ENCODE data around the gene SPRR2G.
"Not testable (repeated sequence)": the region's sequence is repeated elsewhere in the genome, so short reads cannot be mapped to it uniquely, and the experiment has no call there.

The SPRR2G gene

DNA sequence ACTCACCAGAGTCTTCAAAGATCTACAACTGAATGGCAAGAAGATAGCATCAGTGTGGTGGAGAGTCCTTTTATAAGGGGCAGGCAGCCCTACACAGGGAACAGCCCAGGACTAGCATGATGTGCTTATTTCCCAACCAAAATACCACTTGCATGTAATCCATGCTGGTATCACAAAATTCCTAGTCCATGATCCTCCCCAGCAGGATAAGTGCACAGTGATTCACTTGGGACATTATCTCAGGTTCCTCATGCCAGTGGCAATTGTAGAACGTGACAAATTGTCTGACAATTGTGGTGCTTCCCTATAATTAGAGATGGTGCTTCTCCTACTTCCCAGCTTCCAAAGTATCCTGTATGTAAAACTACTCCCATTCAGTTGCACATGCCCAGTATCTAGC, at the start of gene SPRR2G:
SPRR2G (minus strand) TSS at position 45 of the 400 bp plus-strand sequence. CDS start 780 bp downstream, outside the sequence.
- DNase-seq (ENCODE audit: extremely low read depth in 1 of 2, low read depth in 1 of 2): no peak

DNA sequence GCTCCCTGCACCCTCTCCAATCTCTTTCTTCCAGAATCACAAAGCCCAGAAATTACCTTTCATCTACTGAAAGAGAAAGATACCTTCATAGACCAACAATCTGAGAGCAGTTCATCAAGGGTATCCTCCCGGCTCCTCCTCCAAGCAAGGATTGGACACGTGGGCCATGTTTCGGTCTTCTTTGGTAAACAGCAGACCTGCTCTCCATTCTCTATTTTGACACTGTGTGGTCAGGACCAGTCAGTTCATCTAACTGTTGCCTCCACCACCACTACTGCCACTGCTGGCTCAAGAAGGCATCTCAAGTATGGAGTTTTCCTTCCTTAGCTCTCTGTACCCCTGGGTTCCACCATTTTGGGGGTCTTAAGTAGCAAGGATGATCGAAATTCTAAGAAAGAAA, 44.5 kb upstream of the SPRR2G start:
- DNase-seq (ENCODE audit: extremely low read depth in 1 of 2, low read depth in 1 of 2): no peak

DNA sequence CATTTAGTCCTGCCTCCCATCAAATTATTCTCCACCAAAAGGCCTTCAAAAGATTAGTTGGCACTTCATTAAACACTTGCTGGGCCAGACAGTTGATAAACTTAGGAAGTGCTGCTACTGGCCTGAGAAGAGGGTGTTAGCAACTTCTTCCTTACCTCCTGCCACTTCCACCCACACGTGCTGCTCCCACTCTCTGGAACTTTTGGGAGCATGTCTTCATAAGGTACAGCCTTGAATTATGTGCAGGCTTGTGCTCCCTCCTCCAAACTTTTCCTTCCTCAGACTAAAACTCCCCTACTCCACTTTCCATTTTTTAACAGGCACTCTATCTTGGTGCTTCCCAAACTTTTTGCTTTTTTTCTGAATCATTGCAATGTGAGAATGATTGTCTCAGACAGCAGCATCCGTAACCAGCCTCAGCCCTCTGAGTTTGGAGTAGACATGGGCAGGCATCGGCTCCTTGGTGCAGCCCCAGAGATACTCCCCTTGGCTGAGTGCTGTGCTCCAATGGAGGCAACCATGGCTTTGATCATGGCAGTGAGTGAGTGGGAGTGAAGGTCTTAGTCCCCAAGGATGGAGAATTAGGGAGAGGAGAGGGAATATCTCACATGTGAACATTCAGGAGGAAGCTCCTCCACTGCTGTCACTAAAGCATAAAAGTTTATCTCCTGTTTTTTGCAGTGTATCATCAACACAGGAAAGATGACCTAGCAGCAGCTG, 43.8 kb upstream of the SPRR2G start:
- no peak for DNase-seq (ENCODE audit: extremely low read depth in 1 of 2, low read depth in 1 of 2)

DNA sequence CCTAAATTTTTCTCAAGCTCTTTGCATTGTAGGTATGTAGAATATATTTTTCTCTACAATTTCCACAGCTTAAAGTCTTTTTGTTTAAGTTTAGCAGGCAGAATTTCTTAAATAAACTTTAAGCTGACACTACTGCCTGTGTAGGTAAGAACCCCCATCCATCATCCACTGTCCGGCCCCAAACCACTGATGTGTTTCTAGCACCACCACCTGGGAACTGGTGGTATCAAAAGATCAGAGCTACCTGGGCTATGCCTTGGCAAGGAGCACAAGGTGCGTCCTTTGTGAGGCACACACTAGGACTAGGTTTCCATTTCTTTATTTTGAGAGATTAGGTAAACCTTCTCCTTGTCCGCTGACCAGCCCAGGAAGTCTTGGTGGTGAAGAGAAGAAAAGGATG, 42.0 kb upstream of the SPRR2G start:
- no peak for DNase-seq (ENCODE audit: extremely low read depth in 1 of 2, low read depth in 1 of 2)

GRCh38 chr1:153190373-153190772, 39.7 kb upstream of the SPRR2G start:
- no peak for DNase-seq (ENCODE audit: extremely low read depth in 1 of 2, low read depth in 1 of 2)

DNA sequence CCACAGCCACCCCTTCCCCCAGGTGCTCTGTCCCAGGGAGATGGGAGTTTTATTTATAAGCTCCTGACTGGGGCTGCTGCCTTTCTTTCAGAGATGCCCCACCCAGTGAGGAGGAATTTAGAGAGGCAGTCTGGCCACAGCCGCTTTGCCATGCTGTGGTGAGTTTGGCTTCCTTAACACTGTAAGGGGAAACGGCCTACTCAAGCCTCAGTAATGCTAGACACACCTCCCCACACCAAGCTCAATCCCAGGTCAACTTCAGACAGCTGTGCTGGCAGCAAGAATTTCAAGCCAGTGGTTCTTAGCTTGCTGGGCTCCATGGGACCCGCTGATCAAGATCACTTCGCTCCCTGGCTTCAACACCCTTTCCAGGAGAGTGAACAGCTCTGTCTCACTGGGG, 37.6 kb upstream of the SPRR2G start:
- DNase-seq (ENCODE audit: extremely low read depth in 1 of 2, low read depth in 1 of 2): not testable (repeated sequence)

DNA sequence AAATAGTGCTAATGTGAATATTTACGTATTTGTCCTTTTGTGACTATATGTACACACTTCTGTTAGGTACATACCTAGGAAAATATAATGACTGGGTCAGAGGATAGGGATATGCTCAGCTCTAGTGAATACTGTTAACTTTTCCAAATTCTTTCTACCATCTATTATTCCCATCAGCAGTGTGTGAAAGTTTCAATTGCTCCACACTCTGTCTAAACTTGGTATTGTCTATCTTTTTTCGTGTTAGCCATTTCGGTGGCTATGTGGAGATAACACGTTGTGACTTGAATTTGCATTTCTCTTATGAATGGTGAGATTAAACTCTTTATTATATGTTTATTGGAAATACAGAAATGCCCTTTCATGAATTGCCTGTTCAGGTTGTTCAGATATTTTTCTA, 29.9 kb upstream of the SPRR2G start:
- DNase-seq (ENCODE audit: extremely low read depth in 1 of 2, low read depth in 1 of 2): no peak

DNA sequence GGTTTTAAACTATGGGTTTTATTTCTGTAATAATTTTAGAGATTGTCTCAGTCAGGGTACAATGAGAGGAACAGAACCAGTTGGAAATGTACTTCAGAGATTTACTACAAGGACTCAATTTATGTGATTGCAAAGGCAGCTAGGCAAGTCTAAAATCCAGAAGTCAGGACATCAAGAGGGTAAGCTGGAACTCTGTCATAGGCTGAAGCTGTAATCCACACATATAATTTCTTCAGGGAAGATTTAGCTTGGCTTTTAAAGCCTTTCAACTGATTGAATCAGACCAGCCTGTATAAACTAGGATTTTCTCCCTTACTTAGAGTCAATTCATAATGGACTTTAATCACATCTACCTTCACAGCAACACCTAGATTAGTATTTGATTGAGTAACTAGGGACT, 28.2 kb upstream of the SPRR2G start:
- no peak for DNase-seq (ENCODE audit: extremely low read depth in 1 of 2, low read depth in 1 of 2)

DNA sequence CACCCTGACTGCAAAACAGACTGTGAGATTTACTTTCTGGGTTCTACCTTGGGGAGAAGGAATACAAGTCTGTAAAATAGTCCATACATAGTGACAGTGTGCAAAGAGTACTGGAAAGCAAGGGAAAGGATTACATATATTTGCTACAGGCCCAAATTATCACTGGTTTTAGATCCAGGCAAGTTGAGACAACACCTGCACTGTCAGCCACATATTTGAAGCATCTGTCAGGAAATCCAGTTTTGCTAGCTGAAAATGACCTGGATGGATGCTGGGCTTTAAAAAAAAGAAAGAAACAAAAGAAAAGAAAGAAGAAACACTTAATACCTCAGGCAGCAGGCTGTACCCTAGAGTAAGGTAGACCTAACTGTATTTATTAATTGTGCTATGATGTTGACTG, 23.9 kb upstream of the SPRR2G start:
- DNase-seq (ENCODE audit: extremely low read depth in 1 of 2, low read depth in 1 of 2): no peak

- no peak for DNase-seq (ENCODE audit: extremely low read depth in 1 of 2, low read depth in 1 of 2)
These were observed 18.0 kb upstream of the SPRR2G start for GRCh38 chr1:153168686-153169085.

GRCh38 chr1:153155541-153155940, 4.9 kb upstream of the SPRR2G start:
- DNase-seq (ENCODE audit: extremely low read depth in 1 of 2, low read depth in 1 of 2): no peak

- no peak for DNase-seq (ENCODE audit: extremely low read depth in 1 of 2, low read depth in 1 of 2)
These were observed 1.8 kb upstream of the SPRR2G start for GRCh38 chr1:153152481-153152880.

DNA sequence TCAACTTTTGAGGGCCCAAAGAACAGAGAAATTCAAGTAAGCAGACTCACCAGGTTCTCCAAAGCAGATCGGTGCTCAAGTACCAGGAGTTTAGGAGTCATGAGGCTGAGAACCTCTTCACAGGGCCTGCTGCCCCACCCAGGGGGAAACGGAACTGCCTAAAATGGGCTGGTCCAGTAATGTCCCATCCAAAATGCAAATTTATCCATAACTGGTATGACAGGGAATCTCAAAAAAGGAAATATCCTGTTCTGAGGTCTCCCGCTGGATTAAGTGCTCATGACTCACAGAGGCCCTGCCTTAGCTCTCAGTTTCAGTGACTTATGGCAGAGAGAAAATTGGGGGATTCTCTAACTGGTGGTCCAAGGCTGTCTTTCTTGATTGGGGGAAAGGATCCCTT, 9.3 kb downstream of the SPRR2G start:
- no peak for DNase-seq (ENCODE audit: extremely low read depth in 1 of 2, low read depth in 1 of 2)

- no peak for DNase-seq (ENCODE audit: extremely low read depth in 1 of 2, low read depth in 1 of 2)
These were observed 10.2 kb downstream of the SPRR2G start for GRCh38 chr1:153140484-153140883.

GRCh38 chr1:153133743-153134142, 16.9 kb downstream of the SPRR2G start:
- no peak for DNase-seq (ENCODE audit: extremely low read depth in 1 of 2, low read depth in 1 of 2)

GRCh38 chr1:153133267-153133666, 17.4 kb downstream of the SPRR2G start:
- DNase-seq (ENCODE audit: extremely low read depth in 1 of 2, low read depth in 1 of 2): no peak

DNA sequence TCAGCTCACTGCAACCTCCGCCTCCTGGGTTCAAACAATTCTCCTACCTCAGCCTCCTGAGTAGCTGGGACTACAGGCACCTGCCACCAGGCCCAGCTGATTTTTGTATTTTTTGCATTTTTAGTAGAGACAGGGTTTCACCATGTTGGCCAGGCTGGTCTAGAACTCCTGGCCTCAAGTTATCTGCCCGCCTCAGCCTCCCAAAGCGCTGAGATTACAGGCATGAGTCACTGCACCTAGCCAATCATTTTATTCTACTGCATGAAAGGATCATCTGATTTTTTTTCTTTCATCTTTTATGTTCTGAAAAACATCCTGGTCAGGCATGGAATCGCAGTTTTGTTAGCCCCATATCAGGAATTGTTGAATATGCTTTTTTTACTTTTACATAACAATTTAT, 22.0 kb downstream of the SPRR2G start:
- not testable (repeated sequence) for DNase-seq (ENCODE audit: extremely low read depth in 1 of 2, low read depth in 1 of 2)

GRCh38 chr1:153127296-153127695, 23.4 kb downstream of the SPRR2G start:
- DNase-seq (ENCODE audit: extremely low read depth in 1 of 2, low read depth in 1 of 2): no peak

- DNase-seq (ENCODE audit: extremely low read depth in 1 of 2, low read depth in 1 of 2): no peak
These were observed 25.2 kb downstream of the SPRR2G start for GRCh38 chr1:153125536-153125935.

DNA sequence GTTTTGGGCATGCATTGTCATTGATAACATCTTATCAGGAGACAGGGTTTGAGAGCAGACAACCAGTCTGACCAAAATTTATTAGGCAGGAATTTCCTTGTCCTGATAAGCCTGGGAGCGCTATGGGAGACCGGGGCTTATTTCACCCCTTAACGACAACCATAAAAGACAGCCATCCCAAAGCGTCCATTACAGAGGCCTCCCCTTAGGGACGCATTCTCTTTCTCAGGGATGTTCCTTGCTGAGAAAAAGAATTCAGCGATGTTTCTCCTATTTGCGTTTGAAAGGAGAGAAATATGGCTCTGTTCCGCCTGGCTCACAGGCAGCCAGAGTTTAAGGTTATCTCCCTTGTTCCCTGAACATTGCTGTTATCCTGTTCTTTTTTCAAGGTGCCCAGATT, 26.9 kb downstream of the SPRR2G start:
- not testable (repeated sequence) for DNase-seq (ENCODE audit: extremely low read depth in 1 of 2, low read depth in 1 of 2)

DNA sequence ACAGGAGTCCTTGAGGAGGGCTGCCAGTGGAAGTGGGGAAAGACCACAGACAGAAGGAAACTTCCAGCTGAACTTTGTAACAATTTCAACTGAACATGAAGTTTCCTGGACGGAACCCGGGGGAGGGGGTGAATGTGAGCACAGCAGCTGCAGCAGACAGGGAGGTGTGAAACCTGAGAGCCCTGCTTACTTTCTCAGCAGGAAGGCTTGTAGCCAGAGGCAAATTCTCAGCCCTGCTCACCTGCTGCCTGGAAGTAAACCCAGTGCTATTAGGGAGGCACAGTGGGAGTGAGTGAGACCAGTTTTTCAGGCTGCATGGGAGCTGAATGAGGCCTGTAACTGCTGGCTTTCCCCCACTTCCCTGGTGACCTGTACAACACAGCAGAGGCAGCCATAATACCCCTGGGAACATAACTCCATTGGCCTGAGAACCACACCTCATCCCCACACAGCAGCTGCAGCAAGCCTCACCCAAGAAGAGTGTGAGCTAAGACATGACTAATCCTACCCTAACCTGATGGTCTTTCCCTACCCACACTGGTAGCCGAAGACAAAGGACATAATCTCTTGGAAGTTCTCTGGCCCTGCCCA, 27.8 kb downstream of the SPRR2G start:
- DNase-seq (ENCODE audit: extremely low read depth in 1 of 2, low read depth in 1 of 2): no peak

DNA sequence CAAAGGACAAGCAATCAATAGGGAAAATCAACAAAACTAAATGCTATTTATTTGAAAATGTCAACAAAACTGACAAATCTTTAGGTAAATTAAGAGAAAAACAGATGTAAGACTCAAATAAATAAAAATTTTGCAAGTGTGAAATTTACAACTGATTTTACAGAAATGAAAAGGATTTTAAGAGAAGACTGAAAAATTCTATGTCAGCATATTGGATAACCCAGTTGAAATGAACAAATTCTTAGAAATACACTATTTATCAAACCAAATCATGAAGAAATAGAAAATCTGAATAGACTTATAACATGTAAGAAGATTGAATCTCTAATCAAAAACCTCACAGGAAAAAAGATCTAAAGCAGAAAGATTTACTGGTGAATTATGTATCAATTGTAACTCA, 29.7 kb downstream of the SPRR2G start:
- DNase-seq (ENCODE audit: extremely low read depth in 1 of 2, low read depth in 1 of 2): no peak

DNA sequence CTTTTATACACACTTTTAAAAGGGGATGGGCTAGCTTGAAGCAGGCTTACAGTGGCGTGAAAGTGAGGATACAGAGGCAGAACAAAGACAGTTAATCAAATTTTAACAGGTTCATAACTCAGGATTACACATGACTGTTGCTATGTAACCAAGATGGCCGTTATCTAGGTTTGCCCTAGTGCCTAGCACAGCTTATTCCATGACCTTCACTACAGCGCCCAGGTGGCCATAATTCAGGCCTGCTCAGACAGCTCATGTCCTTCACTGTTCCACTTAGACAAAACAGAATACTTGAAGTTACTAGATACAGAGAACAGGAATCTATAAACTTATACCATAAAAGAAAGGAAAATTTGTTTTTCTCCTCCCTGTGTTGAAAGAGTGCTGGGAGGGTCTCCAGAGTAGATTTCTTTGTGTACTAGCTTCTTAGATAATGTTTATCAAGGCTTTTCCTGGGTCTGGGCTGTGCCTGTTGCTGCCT, 31.2 kb downstream of the SPRR2G start:
- DNase-seq (ENCODE audit: extremely low read depth in 1 of 2, low read depth in 1 of 2): no peak

All from stimulated activated CD8-positive, alpha-beta memory T cell treated with anti-CD3 and anti-CD28 coated beads, Interleukin-7, amount 100 ng/mL, for 48 hours (primary cell).